NK-92 treated with Interleukin-12 subunit alpha and Interleukin-12 subunit beta, amount 100 ng/mL, for 24 hours (cell line): Measurements from ENCODE around the gene SLC51B.
"Not testable (repeated sequence)": the region's sequence is repeated elsewhere in the genome, so short reads cannot be mapped to it uniquely, and the experiment has no call there.

Experiments used
- DNase-seq: peaks from one replicate; lab custom pipeline; 2025; lab: John Stamatoyannopoulos, UW

SLC51B gene

DNA sequence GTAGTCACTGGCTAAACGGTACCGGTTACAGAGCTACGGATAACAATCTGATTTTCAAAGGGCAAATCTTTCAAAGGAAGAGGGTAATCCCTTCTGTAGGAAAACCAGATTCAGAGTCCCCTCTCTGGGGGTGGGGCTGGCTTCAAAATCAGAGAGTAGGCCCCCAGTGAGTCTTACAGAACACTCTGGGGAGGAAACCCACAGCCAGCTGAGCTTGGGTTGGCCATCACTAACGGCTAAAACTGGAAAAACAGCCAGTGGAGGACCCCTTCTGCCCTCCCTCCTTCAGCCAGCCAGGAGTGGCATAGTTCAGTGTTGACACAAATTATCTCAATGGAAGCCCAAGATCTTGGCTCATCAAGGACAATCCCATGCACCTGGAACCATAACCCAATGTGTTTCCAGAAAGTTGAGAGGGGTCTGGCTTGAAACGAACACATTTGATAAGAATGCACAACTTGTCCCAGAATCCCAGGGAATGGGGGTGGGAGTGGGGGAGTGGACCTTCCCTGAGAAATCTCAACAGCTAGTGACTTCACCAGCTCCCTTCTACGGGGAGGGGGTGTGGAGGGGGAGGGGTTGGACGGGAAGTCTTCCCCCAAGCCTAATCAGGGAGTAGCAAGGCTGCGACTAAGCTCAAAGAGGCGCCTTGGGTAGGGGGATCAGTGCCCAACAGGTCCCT is 21.6 kb downstream of the SLC51B start:
- DNase-seq = no peak

DNA sequence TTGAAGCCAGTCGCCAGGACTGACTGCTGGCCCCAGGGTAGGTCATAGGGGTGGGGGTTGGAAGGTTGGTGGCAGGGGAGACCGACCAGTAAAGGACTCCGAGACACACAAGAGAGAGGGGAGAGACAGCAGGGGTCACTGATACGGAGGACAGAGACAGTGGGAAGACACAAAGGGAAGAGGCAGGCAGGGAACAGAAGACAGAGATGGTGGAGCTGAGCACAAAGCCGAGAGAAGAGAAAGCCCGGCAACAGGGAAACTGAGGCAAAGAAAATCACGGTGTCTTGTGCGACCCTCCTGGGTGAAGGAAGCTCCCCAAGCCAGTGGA is 22.1 kb downstream of the SLC51B start:
- DNase-seq = no peak

DNA sequence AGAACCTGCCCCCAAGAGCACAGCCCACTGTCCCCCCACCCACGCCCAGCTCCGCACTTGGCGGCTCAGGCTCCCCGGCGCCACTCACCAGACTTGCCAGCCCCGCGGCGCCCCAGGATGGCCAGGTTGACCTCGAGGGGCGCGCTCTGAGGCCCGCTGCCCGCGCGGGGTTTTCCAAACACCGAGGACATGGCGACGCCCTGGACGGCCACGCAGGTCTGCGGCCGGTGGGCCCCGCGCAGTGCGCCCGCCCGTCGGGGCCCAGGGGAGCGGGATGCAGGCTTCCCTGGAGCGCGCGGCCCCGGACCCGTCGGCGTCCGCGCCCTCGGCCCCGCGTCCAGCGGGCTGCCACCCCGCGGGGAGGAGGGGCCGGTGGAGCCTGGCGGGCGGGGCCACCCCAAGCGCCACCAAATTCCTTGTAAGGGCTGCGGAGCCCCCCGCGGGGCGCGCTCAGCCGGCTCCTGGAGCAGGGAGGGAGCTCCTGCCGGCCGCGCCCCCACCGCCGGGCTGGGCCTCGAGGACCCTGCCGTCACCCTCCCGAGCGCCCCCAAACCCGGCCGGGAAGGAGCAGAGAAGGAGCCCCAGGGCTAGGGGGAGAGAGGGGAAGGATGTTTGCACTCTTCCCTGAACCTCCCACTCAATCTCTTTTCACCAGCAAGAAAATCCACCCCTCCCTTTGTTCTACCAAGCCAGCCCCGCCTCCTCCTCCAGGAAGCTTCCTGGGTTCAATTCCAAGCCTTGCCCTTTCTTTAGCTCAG is 22.6 kb downstream of the SLC51B start, which contains the start of gene RASL12:
Gene RASL12 (minus strand): TSS at position 347 of the 758 bp plus-strand sequence. CDS start 156 bp downstream, at position 191.
- no peak for DNase-seq

DNA sequence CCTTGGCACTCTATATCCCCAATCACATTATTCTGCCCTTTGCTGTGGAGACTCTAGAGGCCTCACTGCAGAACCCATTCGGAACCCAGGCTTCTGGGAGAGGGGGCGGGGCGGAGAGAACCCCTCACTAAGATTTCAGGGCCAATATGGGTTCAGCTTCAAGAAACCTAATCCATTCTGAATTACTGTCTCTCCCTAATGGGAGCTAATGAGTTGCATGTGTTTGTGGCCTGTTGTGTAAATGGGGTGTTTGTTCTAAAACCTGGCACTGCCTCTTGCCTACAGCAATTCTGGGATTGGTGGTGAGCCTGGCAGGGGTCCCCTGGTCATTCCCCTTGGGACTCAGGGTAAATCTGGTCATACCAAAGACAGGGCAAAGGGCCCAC is 23.2 kb downstream of the SLC51B start:
- no peak for DNase-seq

DNA sequence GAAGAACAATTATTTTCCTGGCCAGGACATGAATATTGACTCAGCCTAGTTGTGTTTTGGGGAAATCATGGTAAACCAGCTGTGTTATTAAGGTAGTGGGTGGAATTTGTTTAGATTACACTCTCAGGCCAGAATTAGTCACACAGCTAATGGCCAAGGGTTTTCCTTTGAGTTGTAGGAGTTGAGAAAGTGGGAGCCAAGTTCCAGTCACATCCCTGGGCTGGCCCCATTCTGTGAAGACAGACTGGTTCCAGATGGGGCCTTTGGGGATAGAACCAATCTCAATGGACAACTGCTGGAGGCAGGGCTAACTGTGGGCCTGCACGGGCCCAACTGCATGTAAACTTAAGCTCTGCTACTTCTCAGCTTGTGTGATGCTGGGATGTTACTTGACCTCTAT is 24.0 kb downstream of the SLC51B start:
- no peak for DNase-seq

DNA sequence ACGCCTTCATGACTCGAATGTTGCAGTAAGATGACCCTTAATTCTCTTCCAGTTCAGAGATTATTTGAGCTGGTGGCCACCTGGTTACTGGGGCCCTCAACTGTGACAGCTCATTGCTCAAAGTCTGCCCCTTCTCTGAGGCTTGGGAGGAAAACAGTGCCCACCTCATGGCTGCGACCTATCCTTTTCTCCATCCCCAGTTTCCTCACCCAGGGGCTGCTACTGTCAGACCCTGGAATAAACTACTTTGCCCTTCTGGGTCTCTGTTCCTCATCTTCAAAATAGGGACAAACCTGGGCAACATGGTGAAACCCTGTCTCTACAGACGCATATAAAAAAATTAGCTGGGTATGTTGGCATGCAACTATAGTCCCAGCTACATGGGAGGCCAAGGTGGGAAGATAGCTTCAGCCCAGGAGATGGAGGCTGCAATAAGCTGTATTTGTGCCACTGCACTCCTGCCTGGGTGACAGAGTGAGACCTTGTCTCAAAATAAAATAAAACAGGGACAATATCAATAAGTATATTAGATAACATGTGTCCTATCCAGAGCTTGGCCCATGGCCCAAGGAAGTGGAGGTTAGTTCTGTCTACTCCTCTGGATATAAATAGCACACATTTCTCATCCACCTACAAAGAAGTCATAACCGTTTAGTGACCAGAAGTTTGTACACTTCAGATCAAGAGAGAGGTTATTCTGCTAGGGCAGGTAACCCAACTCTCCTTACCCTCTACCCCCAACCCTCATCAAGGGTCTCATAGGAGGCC is 24.8 kb downstream of the SLC51B start:
- no peak for DNase-seq

DNA sequence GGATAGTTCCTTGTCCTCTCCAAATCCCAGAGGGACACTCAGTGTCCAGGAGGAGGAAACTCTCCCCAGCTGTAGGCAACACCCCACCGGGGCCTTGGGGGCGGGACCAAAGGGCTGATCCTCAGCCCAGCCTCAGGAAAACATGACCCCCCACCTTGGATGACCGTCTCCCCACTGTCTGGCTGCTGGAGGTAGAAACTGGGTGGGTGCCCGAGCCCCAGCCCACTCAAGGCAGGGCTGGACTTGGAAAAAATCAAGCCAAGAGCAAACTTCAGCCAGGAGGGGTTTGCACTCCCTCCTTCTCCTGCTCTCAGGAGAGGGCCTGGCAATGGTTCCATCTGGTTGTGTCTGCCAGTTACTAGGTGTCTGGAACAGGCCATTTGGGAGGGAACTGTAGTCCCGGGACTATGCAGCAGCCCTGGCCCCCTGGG is 26.2 kb downstream of the SLC51B start:
- no peak for DNase-seq

DNA sequence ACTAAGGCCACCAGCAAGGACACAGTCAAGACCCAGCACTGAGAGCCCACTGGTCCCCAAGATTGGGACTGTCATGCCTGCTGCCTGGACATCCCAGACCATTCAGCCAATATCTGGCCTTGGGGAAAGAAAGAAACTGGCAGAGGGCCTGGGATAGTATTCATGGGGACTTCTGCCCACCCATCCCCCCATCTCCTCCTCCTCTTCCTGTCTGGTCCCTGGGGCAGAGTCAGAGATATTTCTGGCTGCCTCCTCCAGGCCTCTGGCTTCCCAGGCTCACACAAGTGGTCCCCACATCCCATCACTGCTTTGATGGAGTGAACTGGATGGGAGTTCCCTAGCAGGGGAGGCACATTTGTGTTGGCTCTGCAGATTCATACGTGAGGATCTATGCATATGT is 26.8 kb downstream of the SLC51B start:
- no peak for DNase-seq

DNA sequence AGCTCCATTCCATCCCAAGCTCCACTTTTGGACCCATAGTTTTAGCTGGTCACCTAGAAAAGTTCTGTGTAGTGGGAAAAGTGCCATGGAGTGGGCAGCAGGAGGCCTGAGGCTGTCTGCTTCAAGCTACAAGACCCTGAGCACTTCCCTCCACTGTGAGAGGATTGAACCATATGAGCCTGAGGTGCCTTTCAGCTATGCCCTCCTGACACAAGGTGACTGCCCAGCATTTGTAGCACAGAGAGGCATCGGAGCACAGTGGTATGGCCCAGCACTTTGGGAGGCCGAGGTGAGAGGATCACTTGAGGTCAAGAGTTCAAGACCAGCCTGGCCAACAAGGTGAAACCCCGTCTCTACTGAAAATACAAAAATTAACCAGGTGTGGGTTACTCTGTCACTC is 27.4 kb downstream of the SLC51B start:
- DNase-seq = no peak

DNA sequence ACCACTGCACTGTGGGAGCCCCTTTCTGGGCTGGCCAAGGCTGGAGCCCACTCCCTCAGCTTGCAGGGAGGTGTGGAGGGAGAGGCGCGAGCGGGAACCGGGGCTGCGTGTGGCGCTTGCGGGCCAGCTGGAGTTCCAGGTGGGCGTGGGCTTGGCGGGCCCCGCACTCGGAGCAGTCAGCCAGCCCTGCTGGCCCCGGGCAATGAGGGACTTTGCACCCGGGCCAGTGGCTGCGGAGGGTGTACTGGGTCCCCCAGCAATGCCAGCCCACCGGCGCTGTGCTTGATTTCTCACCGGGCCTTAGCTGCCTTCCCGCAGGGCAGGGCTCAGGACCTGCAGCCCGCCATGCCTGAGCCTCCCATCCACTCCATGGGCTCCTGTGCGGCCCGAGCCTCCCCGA is 29.8 kb downstream of the SLC51B start:
- not testable (repeated sequence) for DNase-seq

DNA sequence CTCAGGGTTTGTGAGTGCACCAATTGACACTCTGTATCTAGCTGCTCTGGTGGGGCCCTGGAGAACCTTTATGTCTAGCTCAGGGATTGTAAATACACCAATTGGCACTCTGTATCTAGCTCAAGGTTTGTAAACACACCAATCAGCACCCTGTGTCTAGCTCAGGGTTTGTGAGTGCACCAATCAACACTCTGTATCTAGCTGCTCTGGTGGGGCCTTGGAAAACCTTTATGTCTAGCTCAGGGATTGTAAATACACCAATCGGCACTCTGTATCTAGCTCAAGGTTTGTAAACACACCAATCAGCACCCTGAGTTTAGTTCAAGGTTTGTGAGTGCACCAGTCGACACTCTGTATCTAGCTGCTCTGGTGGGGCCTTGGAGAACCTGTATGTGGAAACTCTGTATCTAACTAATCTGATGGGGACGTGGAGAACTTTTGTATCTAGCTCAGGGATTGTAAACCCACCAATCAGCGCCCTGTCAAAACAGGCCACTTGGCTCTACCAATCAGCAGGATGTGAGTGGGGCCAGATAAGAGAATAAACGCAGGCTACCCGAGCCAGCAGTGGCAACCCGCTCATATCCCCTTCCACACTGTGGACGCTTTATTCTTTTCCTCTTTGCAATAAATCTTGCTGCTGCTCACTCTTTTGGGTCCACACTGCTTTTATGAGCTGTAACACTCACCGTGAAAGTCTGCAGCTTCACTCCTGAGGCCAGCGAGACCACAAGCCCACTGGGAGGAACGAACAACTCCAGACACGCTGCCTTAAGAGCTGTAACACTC is 30.6 kb downstream of the SLC51B start:
- DNase-seq = not testable (repeated sequence)

DNA sequence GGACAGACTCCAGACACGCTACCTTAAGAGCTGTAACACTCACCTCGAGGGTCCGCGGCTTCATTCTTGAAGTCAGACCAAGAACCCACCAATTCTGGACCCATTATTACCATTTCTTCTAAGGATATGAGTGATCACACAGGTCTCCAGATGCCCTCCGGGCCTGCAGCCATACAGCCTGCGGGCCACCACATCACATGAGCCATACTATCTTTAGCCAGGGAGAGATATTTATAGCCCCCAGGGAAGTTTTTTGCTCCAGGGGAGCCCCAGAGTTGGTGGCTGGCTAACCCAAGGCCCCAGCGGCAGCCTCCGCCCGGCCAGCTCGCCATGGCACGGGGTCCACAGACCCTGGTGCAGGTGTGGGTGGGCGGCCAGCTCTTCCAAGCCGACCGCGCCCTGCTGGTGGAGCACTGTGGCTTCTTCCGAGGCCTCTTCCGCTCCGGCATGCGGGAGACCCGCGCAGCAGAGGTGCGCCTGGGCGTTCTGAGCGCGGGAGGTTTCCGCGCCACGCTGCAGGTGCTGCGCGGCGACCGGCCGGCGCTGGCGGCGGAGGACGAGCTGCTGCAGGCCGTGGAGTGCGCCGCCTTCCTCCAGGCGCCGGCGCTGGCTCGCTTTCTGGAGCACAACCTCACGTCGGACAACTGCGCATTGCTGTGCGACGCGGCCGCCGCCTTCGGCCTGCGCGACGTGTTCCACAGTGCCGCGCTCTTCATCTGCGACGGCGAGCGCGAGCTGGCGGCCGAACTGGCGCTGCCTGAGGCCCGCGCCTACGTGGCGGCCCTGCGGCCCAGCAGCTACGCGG is 31.5 kb downstream of the SLC51B start, which contains the start of gene KBTBD13:
Gene KBTBD13 (plus strand): TSS at position 261 of the 805 bp plus-strand sequence. CDS start 70 bp downstream, at position 331.
- DNase-seq = no peak

DNA sequence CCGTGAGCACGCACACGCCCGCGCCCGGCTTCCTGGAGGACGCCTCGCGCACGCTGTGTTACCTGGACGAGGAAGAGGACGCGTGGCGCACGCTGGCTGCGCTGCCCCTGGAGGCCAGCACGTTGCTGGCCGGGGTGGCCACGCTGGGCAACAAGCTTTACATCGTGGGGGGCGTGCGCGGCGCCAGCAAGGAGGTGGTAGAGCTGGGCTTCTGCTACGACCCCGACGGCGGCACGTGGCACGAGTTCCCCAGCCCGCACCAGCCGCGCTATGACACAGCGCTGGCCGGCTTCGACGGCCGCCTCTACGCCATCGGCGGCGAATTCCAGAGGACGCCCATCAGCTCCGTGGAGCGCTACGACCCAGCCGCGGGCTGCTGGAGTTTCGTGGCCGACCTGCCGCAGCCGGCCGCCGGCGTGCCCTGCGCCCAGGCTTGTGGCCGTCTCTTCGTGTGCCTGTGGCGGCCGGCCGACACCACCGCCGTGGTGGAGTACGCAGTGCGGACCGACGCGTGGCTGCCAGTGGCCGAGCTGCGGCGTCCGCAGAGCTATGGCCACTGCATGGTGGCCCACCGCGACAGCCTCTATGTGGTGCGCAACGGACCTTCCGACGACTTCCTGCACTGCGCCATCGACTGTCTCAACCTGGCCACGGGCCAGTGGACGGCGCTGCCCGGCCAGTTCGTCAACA is 32.2 kb downstream of the SLC51B start:
- DNase-seq = no peak

DNA sequence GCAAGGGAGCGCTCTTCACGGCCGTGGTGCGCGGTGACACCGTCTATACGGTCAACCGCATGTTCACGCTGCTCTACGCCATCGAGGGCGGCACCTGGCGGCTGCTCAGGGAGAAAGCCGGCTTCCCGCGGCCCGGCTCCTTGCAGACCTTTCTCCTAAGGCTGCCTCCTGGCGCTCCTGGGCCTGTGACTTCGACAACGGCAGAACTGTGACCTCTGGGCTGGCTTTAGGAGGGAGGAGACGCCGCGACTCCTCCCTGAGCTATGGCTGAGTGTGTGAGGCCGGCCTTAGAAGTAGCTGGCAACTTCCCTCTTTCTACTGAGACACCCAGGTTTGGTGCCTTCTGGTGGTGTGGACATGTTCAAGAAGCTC is 32.8 kb downstream of the SLC51B start:
- no peak for DNase-seq

DNA sequence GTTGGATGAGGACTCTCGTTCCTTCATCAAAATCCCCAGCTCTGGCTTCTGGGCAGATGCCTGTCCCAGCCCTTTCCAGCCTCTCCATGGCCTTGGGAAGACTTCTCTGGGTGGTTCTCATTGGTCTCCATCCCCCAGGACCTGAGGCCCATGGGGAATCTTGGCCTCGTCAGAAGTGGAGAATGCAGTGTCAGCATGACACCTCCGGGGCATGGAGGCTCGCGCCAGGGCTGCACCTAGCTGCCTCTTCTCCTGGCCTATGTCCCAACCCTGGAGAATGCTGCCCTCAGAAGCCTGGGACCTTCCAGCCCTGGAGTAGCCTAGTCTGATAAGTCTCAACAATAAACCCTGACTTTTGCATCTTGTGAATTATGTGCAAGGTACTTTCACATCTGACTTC is 34.4 kb downstream of the SLC51B start:
- DNase-seq = no peak

DNA sequence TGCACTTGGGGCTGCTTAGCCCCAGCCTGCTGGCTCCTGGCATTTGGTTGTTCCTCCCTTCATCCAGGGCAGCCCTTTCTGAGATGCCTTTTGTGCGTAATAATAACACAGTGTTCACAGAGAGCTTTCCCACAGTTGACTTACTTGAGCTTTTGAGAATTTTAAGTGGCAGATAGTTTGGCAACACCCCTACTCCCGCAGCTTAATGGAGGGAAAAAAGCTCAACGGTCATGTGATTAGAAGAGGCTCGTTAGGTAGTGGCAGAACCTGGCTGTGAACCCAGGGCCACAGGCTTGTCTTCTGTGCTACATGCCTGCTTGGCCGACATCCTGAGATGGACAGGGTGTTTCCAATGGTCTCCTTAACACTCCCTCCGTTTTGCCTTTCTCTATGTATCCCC is 36.1 kb downstream of the SLC51B start:
- DNase-seq = no peak

DNA sequence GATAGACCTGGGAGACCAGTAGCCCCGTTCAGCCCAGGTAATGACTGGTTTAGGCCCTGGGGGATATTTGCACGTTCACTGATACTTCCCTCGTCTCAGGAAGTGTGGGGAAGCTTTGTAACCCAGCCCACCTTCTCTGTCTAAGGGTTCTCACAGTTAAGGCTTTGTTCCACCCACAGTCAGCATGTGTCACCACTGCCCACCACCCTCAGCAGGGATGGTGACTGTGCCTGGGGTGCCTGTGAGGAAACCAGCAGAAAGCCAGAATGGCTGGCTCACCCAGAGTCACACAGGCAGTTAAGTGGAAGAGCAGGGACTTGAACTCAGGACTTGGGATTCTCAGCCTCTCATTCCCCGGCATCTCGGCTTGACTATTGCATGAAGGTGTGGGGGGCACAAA is 36.6 kb downstream of the SLC51B start:
- DNase-seq = no peak

DNA sequence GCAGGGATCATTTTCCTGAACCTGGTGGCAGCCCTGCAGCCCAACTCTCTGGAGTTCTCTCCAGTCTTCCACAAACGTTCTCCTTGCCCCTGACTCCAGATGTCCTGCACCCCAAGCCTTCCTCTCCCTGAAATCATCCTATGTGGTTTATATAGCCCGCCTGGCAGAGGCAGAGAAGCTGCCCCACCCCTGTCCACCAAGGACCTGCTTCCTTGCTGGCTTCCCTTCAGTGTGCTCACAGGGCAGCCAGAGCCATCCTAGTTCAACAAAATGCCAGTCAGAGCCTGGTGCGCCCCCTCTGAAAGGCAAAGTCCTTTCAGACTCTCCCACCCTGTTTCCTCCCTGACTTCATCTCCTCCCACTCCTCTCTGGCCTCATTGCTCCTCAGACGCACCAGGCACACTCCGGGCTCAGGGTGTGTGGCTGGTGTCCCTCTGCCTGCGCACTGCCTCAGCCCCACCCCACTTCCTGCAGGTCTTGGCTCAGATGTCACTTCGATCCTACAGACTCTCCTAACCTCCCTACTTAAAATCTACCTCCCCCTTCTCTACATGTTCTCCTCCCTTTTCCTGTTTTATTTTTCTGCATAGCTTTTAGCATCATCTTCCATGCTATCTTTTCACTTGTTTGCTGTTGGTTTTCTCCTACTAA is 37.2 kb downstream of the SLC51B start:
- no peak for DNase-seq

DNA sequence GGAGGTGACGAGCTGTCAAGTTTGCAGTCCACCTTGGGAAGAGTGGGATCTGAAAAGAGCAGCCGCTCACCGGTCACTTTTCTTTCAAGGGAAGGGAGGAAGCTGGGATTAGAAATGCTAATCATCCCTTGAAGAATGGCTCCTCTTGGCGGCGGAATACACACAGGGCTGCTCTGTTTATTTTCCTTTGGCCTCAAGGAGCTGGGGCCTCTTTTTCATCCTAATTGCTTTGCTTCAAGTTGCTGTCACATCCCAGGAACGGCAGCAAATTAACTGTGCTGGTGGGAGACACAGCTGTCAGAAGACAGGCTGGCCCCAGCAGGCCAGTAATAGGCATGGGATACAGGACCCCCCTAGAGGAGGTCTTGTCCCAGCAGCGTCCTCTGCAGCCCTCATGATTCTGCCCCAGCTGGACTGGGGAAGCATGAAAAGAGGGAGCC is 38.1 kb downstream of the SLC51B start:
- DNase-seq = no peak
